HG03354 (cell line): ENCODE results near the gene CCL18.
"Not testable (repeated sequence)": the region's sequence is repeated elsewhere in the genome, so short reads cannot be mapped to it uniquely, and the experiment has no call there.

Source experiments
- ATAC-seq: cut with Tn5 transposase; IDR thresholded peaks from one replicate; pipeline ENCODE4 v1.9.1; 2021; ENCODE audit warnings: mild to moderate bottlenecking; ENCODE audit not compliant: unreplicated experiment, poor library complexity, severe bottlenecking

The CCL18 gene

DNA sequence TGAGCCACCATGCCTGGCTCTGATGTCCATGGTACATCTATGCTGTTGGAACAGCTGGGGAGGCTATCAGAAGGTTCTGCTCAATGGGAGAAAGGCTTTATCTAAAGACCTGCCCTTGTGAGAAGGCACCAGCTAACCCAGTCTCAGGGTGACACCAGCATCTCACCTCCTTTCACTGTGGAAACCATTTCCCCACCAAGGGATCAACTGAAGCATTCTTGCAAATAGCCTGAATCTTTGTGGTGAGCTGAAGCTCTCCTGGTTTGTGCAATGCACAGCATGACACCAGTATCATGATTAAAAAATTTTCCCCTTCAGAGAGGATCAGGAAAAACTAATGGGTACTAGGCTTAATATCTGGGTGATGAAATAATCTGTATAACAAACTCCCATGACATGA, 5.1 kb downstream of the CCL18 start:
- no peak for ATAC-seq

GRCh38 chr17:36070427-36070826, 6.4 kb downstream of the CCL18 start:
- no peak for ATAC-seq

DNA sequence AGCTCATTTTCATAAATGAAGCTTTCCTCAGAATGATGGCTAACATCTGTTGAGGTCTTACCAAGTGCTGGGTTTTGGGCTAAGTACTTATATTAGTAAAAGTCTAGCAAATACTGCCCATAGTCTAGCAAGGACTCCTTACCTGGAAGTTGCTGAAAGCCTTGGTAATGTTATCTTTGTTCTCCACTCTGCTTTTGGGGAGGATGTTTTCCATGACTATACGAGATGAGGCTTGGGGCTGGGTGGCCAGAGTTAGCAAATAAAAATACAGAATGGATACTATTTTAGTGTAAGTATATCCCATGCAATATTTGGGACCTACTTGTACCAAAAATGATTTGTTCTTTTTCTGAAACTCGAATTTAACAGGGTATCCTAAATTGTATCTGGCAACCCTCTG, 7.7 kb downstream of the CCL18 start:
- no peak for ATAC-seq

- peak; percentile 47 for ATAC-seq
Observed at GRCh38 chr17:36072431-36073121, 8.5 kb downstream of the CCL18 start.

DNA sequence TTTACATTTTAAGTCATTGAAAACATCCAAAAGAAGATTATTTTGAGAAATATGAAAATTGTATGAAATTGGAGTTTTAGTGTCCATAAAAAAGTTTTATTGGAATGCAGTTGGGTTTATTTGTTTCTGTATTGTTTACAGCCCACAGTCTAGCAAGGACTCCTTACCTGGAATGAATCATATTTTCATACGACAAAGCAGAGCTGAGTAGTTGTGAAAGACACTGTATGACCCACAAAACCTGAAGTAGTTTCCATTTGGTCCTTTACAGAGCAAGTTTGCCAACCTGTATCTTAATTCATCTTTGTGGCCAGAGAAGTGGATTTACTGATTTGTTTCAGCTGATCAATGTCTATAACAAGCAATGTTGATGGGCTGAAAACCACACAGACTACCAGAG, 10.3 kb downstream of the CCL18 start:
- ATAC-seq: no peak

DNA sequence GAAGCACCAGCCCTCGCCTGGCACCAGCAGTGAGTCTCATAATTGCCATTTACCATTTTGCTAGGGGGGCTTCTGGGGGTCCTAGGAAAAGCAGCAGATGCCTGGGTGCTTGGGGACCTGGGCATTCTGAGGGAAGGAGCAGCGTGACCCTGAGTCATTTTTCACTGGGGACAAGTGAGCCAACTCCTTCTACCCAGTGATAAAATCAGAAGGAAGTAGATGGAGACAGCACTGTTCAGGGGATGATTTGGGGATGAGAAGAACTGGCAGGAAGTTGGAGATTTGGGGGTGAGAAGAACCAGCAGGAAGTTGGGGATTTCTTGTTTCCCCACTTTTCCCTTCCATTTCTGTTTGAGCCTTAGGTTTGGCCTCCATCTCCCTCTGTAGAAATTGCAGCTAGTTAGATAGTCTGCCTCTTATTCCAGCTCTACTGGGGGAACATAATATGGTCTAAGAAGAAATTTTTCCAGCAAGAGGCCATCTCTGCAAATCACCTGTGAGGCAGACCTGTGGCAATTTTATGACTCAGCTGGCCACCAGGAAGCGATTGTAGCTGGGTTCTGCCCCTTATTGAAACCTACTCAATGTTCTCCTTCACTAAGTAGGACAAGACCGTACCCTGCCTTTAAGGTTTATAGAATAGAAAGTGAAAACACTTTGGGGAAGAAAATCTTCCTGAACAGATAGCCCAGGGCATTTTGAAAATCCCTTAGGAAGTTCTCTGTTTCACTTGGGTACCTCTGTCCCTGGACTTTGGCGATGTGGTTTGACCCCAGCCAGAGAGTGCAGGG, 17.8 kb downstream of the CCL18 start:
- peak; percentile 25 for ATAC-seq

- peak; percentile 70 for ATAC-seq
Observed at GRCh38 chr17:36082482-36083120, 18.5 kb downstream of the CCL18 start.

DNA sequence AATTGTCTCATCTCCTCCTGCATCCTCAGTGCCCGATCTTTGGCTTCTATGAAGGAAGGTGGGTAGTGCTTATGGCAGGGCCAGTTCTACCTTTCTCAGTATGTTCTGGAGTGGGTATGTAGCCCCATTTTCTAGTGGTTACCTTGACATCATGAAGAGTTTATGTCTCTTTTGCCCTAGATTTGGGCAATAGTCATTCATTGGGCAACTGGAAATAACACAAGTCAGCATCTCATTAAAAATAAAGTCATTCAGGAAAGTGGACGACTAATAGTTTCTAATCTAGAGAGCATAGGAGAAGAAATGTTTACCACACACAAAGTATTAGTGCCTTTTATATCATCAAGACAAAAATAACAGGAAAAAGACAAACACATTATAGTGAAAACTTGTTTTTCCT, 19.6 kb downstream of the CCL18 start:
- ATAC-seq: not testable (repeated sequence)

DNA sequence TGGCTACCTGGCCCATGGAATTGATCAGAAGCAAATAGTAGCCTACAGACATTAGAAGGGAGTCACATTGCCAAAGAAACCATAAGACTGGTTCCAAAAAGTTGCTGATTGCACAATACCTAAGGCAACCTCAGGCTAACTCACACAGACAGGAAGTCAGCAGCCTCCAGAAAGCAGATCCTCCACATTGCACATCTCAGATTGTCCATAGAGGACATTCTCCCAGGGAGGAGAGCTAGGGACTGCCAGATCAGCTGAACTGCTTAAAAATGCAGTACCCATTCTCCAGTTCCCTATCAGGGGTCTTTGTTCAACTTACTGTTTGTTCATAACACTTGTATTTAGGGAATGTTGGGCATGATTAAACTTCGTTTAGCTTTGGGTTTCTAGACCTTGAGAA, 21.7 kb downstream of the CCL18 start:
- ATAC-seq: no peak

GRCh38 chr17:36086791-36087190, 22.7 kb downstream of the CCL18 start:
- no peak for ATAC-seq

DNA sequence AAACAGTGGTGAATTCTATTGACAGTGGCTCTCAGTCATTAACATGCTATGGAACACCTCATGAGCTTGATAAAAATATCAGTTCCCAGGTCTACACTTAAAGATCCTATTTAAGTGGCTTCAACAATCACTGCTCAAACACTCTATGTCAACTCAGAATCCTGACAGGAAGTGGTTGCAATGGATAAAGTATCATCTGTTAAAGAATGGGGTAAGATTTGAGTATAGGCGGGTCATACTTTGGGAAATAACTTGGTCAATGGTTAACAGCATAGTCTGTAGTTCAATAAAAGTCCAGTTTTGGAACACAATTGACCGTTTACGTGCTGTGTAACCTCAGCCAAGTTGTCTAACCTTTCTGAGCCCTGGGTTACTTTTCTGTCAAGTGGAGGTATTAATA, 23.4 kb downstream of the CCL18 start:
- ATAC-seq: not testable (repeated sequence)

- not testable (repeated sequence) for ATAC-seq
Observed at GRCh38 chr17:36087897-36088572, 24.0 kb downstream of the CCL18 start.

- no peak for ATAC-seq
Observed at GRCh38 chr17:36088670-36089338, 24.7 kb downstream of the CCL18 start.

GRCh38 chr17:36089339-36089865, 25.3 kb downstream of the CCL18 start:
- no peak for ATAC-seq

GRCh38 chr17:36089888-36090836, 26.1 kb downstream of the CCL18 start, which contains the start of gene CCL3:
Gene CCL3 (minus strand): TSS chr17:36090143. CDS start chr17:36090058, 85 bp downstream.
- peak; percentile 76 for ATAC-seq

GRCh38 chr17:36092230-36092629, 28.2 kb downstream of the CCL18 start:
- no peak for ATAC-seq

DNA sequence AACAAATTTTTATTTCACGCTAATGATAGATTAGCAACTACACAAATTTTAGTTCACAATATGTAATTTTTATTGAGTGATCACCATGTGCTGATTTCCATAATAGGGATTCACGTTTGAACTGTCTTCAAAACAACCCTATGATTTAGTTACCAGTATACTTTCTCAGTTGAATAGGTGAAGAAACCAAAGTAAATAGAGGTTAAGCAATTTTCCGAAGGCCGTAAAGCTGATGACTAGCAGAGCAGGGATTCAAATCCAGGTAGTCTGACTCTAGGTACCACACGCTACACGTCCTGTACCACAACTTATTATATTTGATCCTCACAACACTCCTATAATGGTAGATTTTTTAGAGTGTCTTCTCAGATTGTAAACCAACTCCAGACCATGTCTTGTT, 28.6 kb downstream of the CCL18 start:
- ATAC-seq: not testable (repeated sequence)

DNA sequence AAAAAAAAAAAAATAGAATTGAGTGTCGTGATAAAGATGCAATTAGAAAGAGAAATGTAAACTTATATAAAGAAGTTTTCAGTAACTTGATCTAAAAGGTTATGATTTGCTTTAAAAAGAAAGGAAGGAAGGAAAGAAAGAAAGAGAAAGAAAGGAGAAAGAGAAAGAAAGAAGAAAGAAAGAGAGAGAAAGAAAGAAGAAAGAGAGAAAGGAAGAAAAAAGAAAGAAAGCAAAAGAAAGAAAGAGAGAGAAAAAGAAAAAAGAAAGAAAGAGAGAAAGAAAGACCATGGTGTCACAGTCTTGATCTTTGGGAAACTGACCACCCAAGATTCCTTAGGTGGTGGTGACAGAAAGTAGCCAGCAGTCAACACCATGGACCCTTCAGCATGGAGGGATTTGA, 30.2 kb downstream of the CCL18 start:
- ATAC-seq: no peak
